ENCODE measurements around the gene PWP2.
"Not testable (repeated sequence)": the region's sequence is repeated elsewhere in the genome, so short reads cannot be mapped to it uniquely, and the experiment has no call there.

The PWP2 gene

GRCh38 chr21:44154816-44155230, 47.6 kb downstream of the PWP2 start:
- H3K27ac ChIP-seq (ENCODE audit: low read depth, low read length); H3K4me3 ChIP-seq (ENCODE audit: low read depth, low read length); H3K36me3 ChIP-seq (ENCODE audit: insufficient read depth, low read length); H2AFZ ChIP-seq (ENCODE audit: low read length, unreplicated experiment); H3K27me3 ChIP-seq (ENCODE audit: insufficient read depth, low read length); H3K79me2 ChIP-seq (ENCODE audit: control insufficient read depth, insufficient read depth, low read length, unreplicated experiment); H3K4me1 ChIP-seq (ENCODE audit: control insufficient read depth, insufficient read depth, low read length, unreplicated experiment): not testable (repeated sequence)

DNA sequence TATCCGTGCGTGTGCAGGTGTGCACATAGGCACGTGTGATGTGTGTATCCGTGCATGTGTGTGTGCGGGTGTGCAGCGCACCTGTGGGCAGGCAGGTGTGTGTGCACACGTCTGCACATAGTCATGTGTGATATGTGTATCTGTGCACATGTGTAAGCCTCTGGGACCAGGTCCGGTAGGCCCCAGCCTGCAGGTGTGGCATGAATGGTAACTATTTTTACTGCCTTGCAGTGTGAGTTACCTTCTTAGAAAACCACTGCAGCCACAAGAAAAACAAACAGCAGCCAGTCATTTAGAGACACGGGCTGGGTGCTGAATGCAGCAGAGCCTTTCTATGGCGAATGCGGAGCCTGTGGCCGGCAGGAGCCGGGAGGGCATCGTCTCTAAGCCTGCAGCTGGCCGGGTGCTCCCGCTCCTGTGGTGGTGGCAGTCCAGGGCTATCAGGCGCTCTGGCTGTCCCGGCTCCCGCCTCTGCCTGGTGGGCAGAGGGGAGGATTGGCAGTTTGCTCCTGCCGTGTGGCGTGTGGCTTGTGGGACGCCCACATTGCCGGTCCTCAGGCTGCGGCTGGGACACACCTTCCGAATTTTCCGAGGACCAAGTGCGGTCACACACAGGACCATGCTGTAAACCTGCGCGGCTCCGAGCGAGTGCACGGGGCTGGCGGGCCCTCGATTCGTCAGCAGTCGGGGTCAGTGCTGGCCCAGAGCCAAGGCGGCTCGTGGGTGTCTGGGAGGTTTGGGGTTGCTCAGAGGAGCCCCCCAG, 48.2 kb downstream of the PWP2 start:
- not testable (repeated sequence) for H3K79me2 ChIP-seq (ENCODE audit: control insufficient read depth, insufficient read depth, low read length, unreplicated experiment); H2AFZ ChIP-seq (ENCODE audit: low read length, unreplicated experiment); H3K36me3 ChIP-seq (ENCODE audit: insufficient read depth, low read length); H3K27me3 ChIP-seq (ENCODE audit: insufficient read depth, low read length); H3K4me3 ChIP-seq (ENCODE audit: low read depth, low read length); H3K27ac ChIP-seq (ENCODE audit: low read depth, low read length); H3K4me1 ChIP-seq (ENCODE audit: control insufficient read depth, insufficient read depth, low read length, unreplicated experiment)

GRCh38 chr21:44155994-44156380, 48.8 kb downstream of the PWP2 start:
- H3K79me2 ChIP-seq (ENCODE audit: control insufficient read depth, insufficient read depth, low read length, unreplicated experiment); H3K27ac ChIP-seq (ENCODE audit: low read depth, low read length); H2AFZ ChIP-seq (ENCODE audit: low read length, unreplicated experiment); H3K27me3 ChIP-seq (ENCODE audit: insufficient read depth, low read length); H3K4me1 ChIP-seq (ENCODE audit: control insufficient read depth, insufficient read depth, low read length, unreplicated experiment); H3K4me3 ChIP-seq (ENCODE audit: low read depth, low read length); H3K36me3 ChIP-seq (ENCODE audit: insufficient read depth, low read length): not testable (repeated sequence)

DNA sequence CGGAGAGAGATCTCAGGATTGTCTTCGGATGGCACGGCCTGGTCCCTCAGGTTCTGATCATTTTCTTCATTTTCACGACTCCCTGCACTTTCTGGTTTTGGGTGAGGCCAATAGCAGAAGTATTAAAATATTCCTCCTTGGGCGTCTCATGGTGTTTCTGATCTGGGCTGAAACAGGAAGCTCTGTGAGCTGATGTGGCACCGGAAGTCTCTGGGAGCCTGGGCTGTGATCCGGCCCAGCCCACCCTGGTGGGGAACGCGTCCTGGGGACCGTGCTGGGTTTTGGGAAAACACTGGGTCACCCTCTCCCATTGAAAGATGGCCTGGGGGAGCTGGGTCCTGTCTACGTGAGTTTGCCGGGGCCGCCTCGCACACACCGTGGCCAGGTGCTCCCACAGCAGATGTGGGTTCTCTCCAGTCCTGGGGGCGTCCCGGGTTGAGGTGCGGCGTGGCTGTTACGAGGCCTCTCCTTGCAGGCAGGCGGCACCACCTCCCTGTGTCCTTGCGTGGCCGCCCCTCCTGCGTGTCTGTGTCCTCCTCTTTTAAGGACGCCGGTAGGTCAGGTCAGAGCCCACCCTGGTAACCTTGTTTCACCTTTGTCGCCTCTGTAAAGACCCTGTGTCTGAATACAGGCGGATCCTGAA, 50.4 kb downstream of the PWP2 start:
- not testable (repeated sequence) for H3K36me3 ChIP-seq (ENCODE audit: insufficient read depth, low read length); H3K4me1 ChIP-seq (ENCODE audit: control insufficient read depth, insufficient read depth, low read length, unreplicated experiment); H3K27ac ChIP-seq (ENCODE audit: low read depth, low read length); H3K4me3 ChIP-seq (ENCODE audit: low read depth, low read length); H3K79me2 ChIP-seq (ENCODE audit: control insufficient read depth, insufficient read depth, low read length, unreplicated experiment); H2AFZ ChIP-seq (ENCODE audit: low read length, unreplicated experiment); H3K27me3 ChIP-seq (ENCODE audit: insufficient read depth, low read length)

- not testable (repeated sequence) for H3K4me1 ChIP-seq (ENCODE audit: control insufficient read depth, insufficient read depth, low read length, unreplicated experiment); H3K27ac ChIP-seq (ENCODE audit: low read depth, low read length); H2AFZ ChIP-seq (ENCODE audit: low read length, unreplicated experiment); H3K79me2 ChIP-seq (ENCODE audit: control insufficient read depth, insufficient read depth, low read length, unreplicated experiment); H3K27me3 ChIP-seq (ENCODE audit: insufficient read depth, low read length); H3K36me3 ChIP-seq (ENCODE audit: insufficient read depth, low read length); H3K4me3 ChIP-seq (ENCODE audit: low read depth, low read length)
These were observed 50.9 kb downstream of the PWP2 start for GRCh38 chr21:44158082-44158468.

GRCh38 chr21:44159349-44160297, 52.4 kb downstream of the PWP2 start:
- H3K36me3 ChIP-seq (ENCODE audit: insufficient read depth, low read length); H3K79me2 ChIP-seq (ENCODE audit: control insufficient read depth, insufficient read depth, low read length, unreplicated experiment); H3K4me3 ChIP-seq (ENCODE audit: low read depth, low read length); H3K27ac ChIP-seq (ENCODE audit: low read depth, low read length); H2AFZ ChIP-seq (ENCODE audit: low read length, unreplicated experiment); H3K27me3 ChIP-seq (ENCODE audit: insufficient read depth, low read length); H3K4me1 ChIP-seq (ENCODE audit: control insufficient read depth, insufficient read depth, low read length, unreplicated experiment): not testable (repeated sequence)

DNA sequence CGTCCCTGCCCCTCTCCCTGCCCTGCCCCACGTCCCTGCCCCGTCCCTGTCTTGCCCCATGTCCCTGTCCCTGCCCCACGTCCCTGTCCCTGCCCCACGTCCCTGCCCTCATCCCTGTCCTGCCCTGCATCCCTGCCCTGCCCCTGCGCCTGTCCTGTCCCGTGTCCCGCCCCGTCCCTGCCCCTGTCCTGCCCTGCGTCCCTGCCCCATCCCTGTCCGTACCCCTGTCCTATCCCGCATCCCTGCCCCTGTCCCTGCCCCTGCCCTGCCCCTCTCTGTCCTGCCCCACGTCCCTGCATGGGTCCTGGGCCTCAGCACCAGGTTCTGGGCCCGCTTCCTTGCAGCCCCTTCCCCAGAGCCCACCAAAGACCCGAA, 53.1 kb downstream of the PWP2 start:
- H3K4me1 ChIP-seq (ENCODE audit: control insufficient read depth, insufficient read depth, low read length, unreplicated experiment); H3K27ac ChIP-seq (ENCODE audit: low read depth, low read length); H3K79me2 ChIP-seq (ENCODE audit: control insufficient read depth, insufficient read depth, low read length, unreplicated experiment); H3K4me3 ChIP-seq (ENCODE audit: low read depth, low read length); H2AFZ ChIP-seq (ENCODE audit: low read length, unreplicated experiment); H3K36me3 ChIP-seq (ENCODE audit: insufficient read depth, low read length); H3K27me3 ChIP-seq (ENCODE audit: insufficient read depth, low read length): not testable (repeated sequence)

- not testable (repeated sequence) for H3K79me2 ChIP-seq (ENCODE audit: control insufficient read depth, insufficient read depth, low read length, unreplicated experiment); H3K27ac ChIP-seq (ENCODE audit: low read depth, low read length); H3K4me1 ChIP-seq (ENCODE audit: control insufficient read depth, insufficient read depth, low read length, unreplicated experiment); H3K4me3 ChIP-seq (ENCODE audit: low read depth, low read length); H3K27me3 ChIP-seq (ENCODE audit: insufficient read depth, low read length); H2AFZ ChIP-seq (ENCODE audit: low read length, unreplicated experiment); H3K36me3 ChIP-seq (ENCODE audit: insufficient read depth, low read length)
These were observed 53.6 kb downstream of the PWP2 start for GRCh38 chr21:44160821-44161220.

GRCh38 chr21:44163167-44163653, 56.0 kb downstream of the PWP2 start:
- not testable (repeated sequence) for H3K27ac ChIP-seq (ENCODE audit: low read depth, low read length); H3K36me3 ChIP-seq (ENCODE audit: insufficient read depth, low read length); H3K79me2 ChIP-seq (ENCODE audit: control insufficient read depth, insufficient read depth, low read length, unreplicated experiment); H3K27me3 ChIP-seq (ENCODE audit: insufficient read depth, low read length); H2AFZ ChIP-seq (ENCODE audit: low read length, unreplicated experiment); H3K4me1 ChIP-seq (ENCODE audit: control insufficient read depth, insufficient read depth, low read length, unreplicated experiment); H3K4me3 ChIP-seq (ENCODE audit: low read depth, low read length)

- not testable (repeated sequence) for H3K36me3 ChIP-seq (ENCODE audit: insufficient read depth, low read length); H3K27me3 ChIP-seq (ENCODE audit: insufficient read depth, low read length); H3K27ac ChIP-seq (ENCODE audit: low read depth, low read length); H2AFZ ChIP-seq (ENCODE audit: low read length, unreplicated experiment); H3K79me2 ChIP-seq (ENCODE audit: control insufficient read depth, insufficient read depth, low read length, unreplicated experiment); H3K4me3 ChIP-seq (ENCODE audit: low read depth, low read length); H3K4me1 ChIP-seq (ENCODE audit: control insufficient read depth, insufficient read depth, low read length, unreplicated experiment)
These were observed 58.7 kb downstream of the PWP2 start for GRCh38 chr21:44165933-44166332.

Measured in ACC112 (cell line).